Chondrocyte (in vitro differentiated cells): Measurements from ENCODE around the gene ZFYVE1. TPM values are rescaled to one million over a fixed set of nuclear protein-coding genes. Genes with fewer than 3 reads are reported as not detected.

Experiments
- DNase-seq: peaks from one replicate; pipeline ENCODE4 v3.0.0; 2021; ENCODE audit warnings: mixed read lengths, low spot score
- H3K27ac Mint-ChIP-seq: one replicate; pipeline ENCODE4 v1.8.0; 2021; ENCODE audit warnings: mild to moderate bottlenecking, moderate library complexity, mixed read lengths; ENCODE audit not compliant: unreplicated experiment
- H3K27me3 Mint-ChIP-seq: 2 replicates; pipeline ENCODE4 v1.8.0; 2021; ENCODE audit warnings: low read depth, mixed read lengths
- H3K36me3 Mint-ChIP-seq: 2 replicates; pipeline ENCODE4 v1.8.0; 2021; ENCODE audit warnings: low read depth, mixed read lengths
- H3K4me1 Mint-ChIP-seq: 2 replicates; pipeline ENCODE4 v1.8.0; 2021; ENCODE audit warnings: low read depth, mild to moderate bottlenecking, mixed read lengths
- H3K4me3 Mint-ChIP-seq: one replicate; pipeline ENCODE4 v1.8.0; 2021; ENCODE audit warnings: mild to moderate bottlenecking, moderate library complexity, mixed read lengths; ENCODE audit not compliant: unreplicated experiment
- H3K9me3 Mint-ChIP-seq: 2 replicates; pipeline ENCODE4 v1.8.0; 2021; ENCODE audit warnings: low read depth, mixed read lengths
- long read RNA-seq: library from polyadenylated mRNA; stranded (forward); transcript quantifications from one replicate; pipeline ENCODE4 v2.0.0, GENCODE V29; 2021
- total RNA-seq: library from RNA; stranded (reverse); gene quantifications from 3 replicates; pipeline ENCODE4 v1.2.1, GENCODE V29; 2021
- TF ChIP-seq, protein P1 (sequence below): fragments of 200-600 bp; sonication (generic); IDR thresholded peaks from 2 replicates; pipeline ENCODE4 v1.5.0; 2021; ENCODE audit warnings: antibody characterized with exemption, mild to moderate bottlenecking, moderate library complexity

ZFYVE1 gene, protein sequence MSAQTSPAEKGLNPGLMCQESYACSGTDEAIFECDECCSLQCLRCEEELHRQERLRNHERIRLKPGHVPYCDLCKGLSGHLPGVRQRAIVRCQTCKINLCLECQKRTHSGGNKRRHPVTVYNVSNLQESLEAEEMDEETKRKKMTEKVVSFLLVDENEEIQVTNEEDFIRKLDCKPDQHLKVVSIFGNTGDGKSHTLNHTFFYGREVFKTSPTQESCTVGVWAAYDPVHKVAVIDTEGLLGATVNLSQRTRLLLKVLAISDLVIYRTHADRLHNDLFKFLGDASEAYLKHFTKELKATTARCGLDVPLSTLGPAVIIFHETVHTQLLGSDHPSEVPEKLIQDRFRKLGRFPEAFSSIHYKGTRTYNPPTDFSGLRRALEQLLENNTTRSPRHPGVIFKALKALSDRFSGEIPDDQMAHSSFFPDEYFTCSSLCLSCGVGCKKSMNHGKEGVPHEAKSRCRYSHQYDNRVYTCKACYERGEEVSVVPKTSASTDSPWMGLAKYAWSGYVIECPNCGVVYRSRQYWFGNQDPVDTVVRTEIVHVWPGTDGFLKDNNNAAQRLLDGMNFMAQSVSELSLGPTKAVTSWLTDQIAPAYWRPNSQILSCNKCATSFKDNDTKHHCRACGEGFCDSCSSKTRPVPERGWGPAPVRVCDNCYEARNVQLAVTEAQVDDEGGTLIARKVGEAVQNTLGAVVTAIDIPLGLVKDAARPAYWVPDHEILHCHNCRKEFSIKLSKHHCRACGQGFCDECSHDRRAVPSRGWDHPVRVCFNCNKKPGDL
- total RNA-seq, result 26.4 to 27.6 TPM (median 26.9 TPM) in 3 replicates
- long read RNA-seq, full-length matches to known transcripts, result 76 of 92 reads
- long read RNA-seq, partial matches to known transcripts, result 9 of 92 reads
- long read RNA-seq, other reads (novel, unspliced or antisense), result 7 of 92 reads

DNA sequence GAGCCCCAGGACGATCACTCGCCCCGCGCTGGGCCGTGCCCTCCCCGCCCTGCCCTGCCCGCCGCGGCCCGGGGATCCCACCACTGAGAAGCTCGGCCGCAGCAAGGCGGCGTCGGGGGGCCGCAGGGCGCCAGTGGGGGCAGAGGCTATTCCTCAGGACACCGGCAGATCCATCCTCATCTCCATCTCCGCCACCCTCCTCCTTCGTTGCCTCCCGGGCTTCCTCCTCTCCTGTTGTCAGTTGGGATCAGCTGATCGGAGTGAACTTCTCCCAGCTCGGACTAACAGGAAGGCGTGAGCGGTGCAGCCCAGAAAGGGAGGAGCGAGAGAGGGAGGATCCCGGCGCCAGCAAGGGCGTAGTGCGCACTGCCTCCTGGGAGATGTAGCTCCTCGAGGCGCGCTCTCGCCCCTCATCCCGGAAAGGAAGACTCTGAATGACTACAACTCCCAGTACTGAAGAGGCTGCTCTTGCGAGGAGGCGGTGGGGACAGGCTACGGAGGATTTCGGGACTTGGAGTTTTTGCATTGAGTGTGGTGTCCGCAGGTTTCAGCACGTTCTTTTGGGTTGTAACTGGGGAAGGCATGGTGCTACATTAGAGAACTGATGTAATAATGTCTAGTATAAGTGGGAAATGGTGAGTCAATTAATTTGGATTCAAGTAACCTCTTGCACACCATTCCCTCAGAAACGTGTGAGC lies at the start of gene ZFYVE1:
TSS of gene ZFYVE1 (minus strand) at position 262 of the 698 bp plus-strand sequence. CDS start 2,598 bp downstream, outside the sequence.
- TF ChIP-seq, protein P1, sequence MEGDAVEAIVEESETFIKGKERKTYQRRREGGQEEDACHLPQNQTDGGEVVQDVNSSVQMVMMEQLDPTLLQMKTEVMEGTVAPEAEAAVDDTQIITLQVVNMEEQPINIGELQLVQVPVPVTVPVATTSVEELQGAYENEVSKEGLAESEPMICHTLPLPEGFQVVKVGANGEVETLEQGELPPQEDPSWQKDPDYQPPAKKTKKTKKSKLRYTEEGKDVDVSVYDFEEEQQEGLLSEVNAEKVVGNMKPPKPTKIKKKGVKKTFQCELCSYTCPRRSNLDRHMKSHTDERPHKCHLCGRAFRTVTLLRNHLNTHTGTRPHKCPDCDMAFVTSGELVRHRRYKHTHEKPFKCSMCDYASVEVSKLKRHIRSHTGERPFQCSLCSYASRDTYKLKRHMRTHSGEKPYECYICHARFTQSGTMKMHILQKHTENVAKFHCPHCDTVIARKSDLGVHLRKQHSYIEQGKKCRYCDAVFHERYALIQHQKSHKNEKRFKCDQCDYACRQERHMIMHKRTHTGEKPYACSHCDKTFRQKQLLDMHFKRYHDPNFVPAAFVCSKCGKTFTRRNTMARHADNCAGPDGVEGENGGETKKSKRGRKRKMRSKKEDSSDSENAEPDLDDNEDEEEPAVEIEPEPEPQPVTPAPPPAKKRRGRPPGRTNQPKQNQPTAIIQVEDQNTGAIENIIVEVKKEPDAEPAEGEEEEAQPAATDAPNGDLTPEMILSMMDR, result no peak
- Mint-ChIP-seq H3K4me3 (peak within 1 kb of the TSS; percentile 93), H3K9me3 (no peaks in the 10 kb centered on the region), H3K4me1 (peaks cover 45% of the 10 kb centered on the region), H3K27ac (peak within 1 kb of the TSS; percentile 98), H3K36me3 (peaks cover 18% of the 10 kb centered on the region), H3K27me3 (no peaks in the 10 kb centered on the region)
- DNase-seq, result peak; percentile 99

DNA sequence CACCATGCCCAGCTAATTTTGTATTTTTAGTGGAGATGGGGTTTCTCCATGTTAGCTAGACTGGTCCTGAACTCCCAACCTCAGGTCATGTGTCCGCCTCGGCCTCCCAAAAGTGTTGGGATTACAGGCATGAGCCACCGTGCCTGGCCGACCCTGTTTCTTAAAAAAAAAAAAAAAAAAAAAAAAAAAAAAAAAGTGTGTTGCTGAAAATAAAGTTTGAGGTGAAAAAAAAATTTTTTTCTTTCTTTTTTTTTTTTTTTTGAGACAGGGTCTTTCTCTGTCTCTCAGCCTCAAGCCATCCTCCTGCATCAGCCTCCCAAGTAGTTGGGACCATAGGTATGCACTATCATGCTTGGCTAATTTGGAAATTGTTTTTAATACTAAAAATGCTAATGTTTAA lies 42.7 kb upstream of the ZFYVE1 start:
- Mint-ChIP-seq H3K27me3 (no peaks in the 10 kb centered on the region), H3K4me3 (no peak overlapping the region), H3K27ac (no peak overlapping the region), H3K36me3 (peaks cover 14% of the 10 kb centered on the region), H3K9me3 (no peaks in the 10 kb centered on the region), H3K4me1 (peaks cover 18% of the 10 kb centered on the region)
- TF ChIP-seq, protein P1, result no peak
- no peak for DNase-seq

DNA sequence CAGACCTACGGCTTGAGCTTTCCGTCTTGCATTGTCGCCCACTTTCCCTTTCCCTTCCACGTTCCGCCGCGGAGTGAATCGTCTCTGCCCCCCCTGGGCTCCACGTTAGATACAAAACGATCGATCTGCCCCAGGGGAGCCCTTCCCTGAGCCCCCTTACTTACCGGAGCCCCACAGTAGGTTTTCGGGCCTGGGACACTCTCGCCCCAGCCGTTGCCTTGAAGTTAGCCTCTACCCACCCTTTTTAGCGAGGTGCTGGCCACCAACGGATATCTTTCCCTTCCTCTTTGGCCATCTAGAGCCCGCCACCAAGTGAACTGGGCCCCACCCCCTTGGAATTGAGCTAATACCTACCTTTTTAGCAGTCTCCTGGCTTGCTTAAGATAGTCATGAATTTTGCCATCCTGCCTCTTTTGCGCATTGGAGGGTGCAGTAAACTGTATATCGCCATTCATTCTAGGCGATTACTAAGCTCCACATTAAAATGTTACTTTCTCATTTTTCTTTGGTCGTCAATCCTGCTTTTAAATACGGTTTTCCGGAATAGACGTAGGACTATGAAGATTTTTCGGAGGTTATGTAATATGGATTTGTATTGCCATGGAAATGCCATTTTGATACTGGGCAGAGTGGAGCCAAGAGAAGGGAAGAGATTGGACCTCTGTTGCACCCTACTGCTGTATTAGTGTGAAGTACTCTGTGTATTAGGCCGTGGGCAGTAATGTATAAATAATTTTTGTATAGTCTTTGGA lies 32.2 kb upstream of the ZFYVE1 start:
- Mint-ChIP-seq H3K4me1 (peaks cover 39% of the 10 kb centered on the region), H3K27me3 (no peaks in the 10 kb centered on the region), H3K9me3 (no peaks in the 10 kb centered on the region), H3K36me3 (no peaks in the 10 kb centered on the region), H3K27ac (no peak overlapping the region), H3K4me3 (no peak overlapping the region)
- DNase-seq, result no peak
- TF ChIP-seq, protein P1, result no peak

DNA sequence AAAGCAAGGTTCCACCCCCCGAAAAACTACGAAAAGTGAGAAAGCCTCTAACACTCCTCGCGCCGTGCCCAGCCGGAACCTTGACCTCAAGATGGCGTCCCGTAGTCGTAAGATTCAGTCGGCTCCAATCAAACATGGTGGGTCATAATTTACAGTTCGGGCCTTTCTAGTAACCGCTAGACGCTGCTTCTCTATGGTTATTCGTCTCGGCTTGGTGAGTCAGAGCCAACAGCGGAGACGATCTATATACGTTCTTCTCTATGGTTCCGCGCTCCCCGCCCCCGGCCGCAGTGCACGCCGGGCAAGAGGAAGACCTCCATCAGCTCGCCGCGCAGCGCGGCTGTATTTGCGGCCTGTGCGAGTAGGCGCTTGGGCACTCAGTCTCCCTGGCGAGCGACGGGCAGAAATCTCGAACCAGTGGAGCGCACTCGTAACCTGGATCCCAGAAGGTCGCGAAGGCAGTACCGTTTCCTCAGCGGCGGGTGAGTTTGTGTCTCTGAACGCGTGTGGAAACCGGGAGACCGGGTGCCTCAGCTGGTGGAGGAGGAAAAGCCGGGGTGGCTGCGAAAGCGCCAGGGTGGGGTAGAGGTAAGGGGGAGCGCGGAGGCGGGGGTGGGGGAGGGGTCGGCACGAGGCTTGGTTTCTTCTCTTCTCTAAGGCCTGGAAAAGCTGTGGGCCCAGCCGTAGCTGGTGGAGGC lies 31.5 kb upstream of the ZFYVE1 start, which contains the start of gene RBM25:
TSS of gene RBM25 (plus strand) at position 311 of the 698 bp plus-strand sequence. CDS start 13,108 bp downstream, outside the sequence.
- TF ChIP-seq, protein P1, result no peak
- H3K27ac Mint-ChIP-seq, result no peak within 1 kb of the TSS
- peak; percentile 97 for DNase-seq
- H3K9me3 Mint-ChIP-seq, result no peaks in the 10 kb centered on the region
- H3K36me3 Mint-ChIP-seq, result no peaks in the 10 kb centered on the region
- H3K4me3 Mint-ChIP-seq, result no peak within 1 kb of the TSS
- no peaks in the 10 kb centered on the region for H3K27me3 Mint-ChIP-seq
- peaks cover 33% of the 10 kb centered on the region for H3K4me1 Mint-ChIP-seq
